Globus pallidus (tissue), 1 donor: ENCODE measurements around the gene OR2Z1.
"Not testable (repeated sequence)": the region's sequence is repeated elsewhere in the genome, so short reads cannot be mapped to it uniquely, and the experiment has no call there.

Source experiments
- DNase-seq: peaks from one replicate; pipeline ENCODE4 v3.0.0-alpha.2; 2015; ENCODE audit warnings: low spot score

OR2Z1 gene

DNA sequence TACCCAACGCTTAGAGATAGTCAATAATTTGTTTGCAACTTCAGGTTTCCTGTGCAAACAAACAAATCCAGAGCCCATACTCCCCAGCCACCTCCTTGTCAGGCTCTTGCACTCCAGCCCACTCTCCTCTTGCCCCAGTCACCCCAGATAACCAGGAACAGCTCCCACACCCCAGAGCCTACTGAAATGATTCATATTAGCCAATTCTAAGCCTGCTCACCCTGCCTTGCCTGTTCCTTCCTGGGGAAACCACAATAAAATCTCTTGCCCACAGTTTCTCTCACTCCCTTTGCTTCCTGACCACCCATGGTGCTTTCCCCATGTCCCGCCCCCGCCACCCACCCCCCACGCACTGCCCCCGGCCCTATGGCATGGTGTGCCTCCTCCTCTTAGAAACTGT, 19.1 kb upstream of the OR2Z1 start:
- no peak for DNase-seq

GRCh38 chr19:8703223-8703622, 18.2 kb upstream of the OR2Z1 start:
- no peak for DNase-seq

- not testable (repeated sequence) for DNase-seq
Measured at GRCh38 chr19:8705304-8705703, 16.1 kb upstream of the OR2Z1 start.

DNA sequence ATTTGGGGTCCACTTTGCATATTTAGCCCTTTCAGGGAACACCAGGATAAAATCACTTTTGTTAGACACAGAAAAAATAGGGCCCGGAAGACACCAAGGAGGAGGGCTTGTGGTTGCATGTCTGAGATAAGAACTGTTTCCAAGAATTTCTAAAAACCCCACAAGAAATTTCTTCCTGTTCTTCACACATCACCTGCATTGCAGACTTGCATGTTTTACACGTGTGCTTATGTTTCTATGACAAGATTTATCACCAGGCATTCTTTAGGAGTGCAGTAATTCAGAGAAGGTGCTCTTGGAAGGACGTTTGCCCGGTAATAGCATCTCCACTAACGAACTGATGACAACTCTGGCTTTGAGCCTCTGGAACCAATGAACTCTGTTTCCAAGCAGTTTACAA, 15.7 kb upstream of the OR2Z1 start:
- DNase-seq = no peak

GRCh38 chr19:8710337-8710736, 11.1 kb upstream of the OR2Z1 start:
- not testable (repeated sequence) for DNase-seq

DNA sequence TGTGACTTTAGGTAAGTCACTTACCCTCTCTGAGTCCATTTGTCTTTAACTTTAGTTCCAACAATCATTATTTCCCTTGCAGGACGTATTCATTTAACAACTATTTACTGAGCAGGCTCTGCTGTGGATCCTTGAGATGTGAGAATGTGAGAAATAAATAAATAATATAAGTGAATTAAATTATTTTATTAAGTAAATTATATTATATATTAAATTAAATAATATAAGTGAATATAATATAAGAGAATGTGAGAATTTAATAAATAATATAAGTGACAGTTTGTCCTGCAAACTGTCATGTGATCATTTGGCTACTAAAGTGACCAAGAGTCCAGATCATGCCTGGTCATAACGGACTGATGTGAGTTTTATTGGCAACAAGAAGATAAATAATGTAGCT, 598 bp downstream of the OR2Z1 start:
- DNase-seq = no peak

- no peak for DNase-seq
Measured at GRCh38 chr19:8724276-8724675, 2.8 kb downstream of the OR2Z1 start.

DNA sequence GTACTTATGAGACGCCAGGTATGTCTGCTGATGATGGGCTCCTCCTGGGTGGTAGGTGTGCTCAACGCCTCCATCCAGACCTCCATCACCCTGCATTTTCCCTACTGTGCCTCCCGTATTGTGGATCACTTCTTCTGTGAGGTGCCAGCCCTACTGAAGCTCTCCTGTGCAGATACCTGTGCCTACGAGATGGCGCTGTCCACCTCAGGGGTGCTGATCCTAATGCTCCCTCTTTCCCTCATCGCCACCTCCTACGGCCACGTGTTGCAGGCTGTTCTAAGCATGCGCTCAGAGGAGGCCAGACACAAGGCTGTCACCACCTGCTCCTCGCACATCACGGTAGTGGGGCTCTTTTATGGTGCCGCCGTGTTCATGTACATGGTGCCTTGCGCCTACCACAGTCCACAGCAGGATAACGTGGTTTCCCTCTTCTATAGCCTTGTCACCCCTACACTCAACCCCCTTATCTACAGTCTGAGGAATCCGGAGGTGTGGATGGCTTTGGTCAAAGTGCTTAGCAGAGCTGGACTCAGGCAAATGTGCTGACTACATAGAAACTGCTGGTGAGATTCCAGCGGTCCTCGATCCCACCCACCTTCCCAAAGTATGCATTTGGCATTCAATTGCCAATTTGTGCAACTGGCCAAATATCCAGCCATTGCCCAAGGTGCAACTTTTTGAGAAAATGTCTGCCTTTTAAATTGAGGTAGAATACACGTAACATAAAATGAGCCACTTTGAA, 10.2 kb downstream of the OR2Z1 start:
- no peak for DNase-seq

DNA sequence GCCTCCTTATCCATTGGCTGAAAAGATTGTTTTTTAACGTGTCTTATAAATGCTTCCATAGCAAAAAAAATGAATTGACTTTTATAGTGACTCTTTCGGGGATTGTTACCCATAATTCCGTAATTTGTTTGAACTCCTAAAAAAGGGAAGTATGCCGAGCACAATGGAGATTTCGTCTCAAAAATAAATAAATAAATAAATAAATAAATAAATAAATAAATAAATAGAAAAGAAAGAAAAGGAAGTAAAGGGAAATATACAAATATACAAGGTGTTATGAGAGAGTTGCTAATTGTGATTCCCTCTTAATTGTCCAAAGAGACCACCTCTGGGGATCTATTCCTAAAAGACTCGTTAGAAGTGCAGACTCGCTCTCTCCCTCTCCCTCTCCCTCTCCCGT, 16.9 kb downstream of the OR2Z1 start:
- no peak for DNase-seq

GRCh38 chr19:8739291-8740065, 18.0 kb downstream of the OR2Z1 start:
- DNase-seq = not testable (repeated sequence)

- DNase-seq = not testable (repeated sequence)
Measured at GRCh38 chr19:8767257-8767656, 45.8 kb downstream of the OR2Z1 start.

- DNase-seq = not testable (repeated sequence)
Measured at GRCh38 chr19:8769265-8769664, 47.8 kb downstream of the OR2Z1 start.

DNA sequence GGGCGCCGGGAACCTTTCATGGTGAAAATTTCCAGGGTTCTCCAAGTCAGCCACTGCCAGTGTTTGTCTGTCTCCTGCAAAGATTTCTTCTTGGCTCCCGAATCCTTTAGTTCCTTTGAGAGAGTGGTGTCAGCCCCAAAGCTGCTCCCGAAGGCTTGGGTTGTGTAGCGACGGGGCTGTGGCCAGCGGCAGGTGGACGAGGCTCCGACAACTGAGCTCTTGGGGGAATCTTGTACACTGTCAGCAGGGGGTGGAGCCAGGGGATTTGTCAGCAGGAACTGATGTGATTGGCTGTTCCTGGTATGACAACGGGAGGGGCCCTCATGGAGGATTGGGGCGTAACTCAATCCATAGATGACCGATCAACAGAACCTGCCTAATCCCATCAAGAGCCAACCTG, 52.2 kb downstream of the OR2Z1 start:
- not testable (repeated sequence) for DNase-seq
